CD4-positive, alpha-beta T cell treated with Interleukin-17A for 1 hour (primary cell): ENCODE data around the gene TRDN.
"Not testable (repeated sequence)": the region's sequence is repeated elsewhere in the genome, so short reads cannot be mapped to it uniquely, and the experiment has no call there.

Experiments used
- DNase-seq: peaks from one replicate; pipeline ENCODE4 v3.0.0-alpha.2; 2020

Gene TRDN

GRCh38 chr6:123233336-123233735 is 403.4 kb downstream of the TRDN start:
- no peak for DNase-seq

- DNase-seq = not testable (repeated sequence)
These were observed 409.0 kb downstream of the TRDN start for GRCh38 chr6:123227789-123228188.

GRCh38 chr6:123226398-123226797 is 410.4 kb downstream of the TRDN start:
- DNase-seq = no peak

GRCh38 chr6:123224077-123224476 is 412.7 kb downstream of the TRDN start:
- DNase-seq = no peak

GRCh38 chr6:123223461-123223860 is 413.3 kb downstream of the TRDN start:
- no peak for DNase-seq

GRCh38 chr6:123215211-123215610 is 421.5 kb downstream of the TRDN start:
- no peak for DNase-seq

- DNase-seq = no peak
These were observed 422.3 kb downstream of the TRDN start for GRCh38 chr6:123214433-123214832.

- no peak for DNase-seq
These were observed 422.8 kb downstream of the TRDN start for GRCh38 chr6:123213921-123214320.

GRCh38 chr6:123211777-123212545 is 424.8 kb downstream of the TRDN start:
- DNase-seq = no peak

GRCh38 chr6:123210645-123211044 is 426.1 kb downstream of the TRDN start:
- no peak for DNase-seq

GRCh38 chr6:123207967-123208510 is 428.7 kb downstream of the TRDN start:
- no peak for DNase-seq

GRCh38 chr6:123203928-123204327 is 432.8 kb downstream of the TRDN start:
- no peak for DNase-seq

GRCh38 chr6:123201869-123202372 is 434.8 kb downstream of the TRDN start:
- DNase-seq = no peak

GRCh38 chr6:123193298-123193697 is 443.5 kb downstream of the TRDN start:
- no peak for DNase-seq

- no peak for DNase-seq
These were observed 446.9 kb downstream of the TRDN start for GRCh38 chr6:123189816-123190215.

GRCh38 chr6:123182998-123183397 is 453.8 kb downstream of the TRDN start:
- DNase-seq = no peak

- DNase-seq = no peak
These were observed 460.0 kb downstream of the TRDN start for GRCh38 chr6:123176706-123177105.

- DNase-seq = no peak
These were observed 465.2 kb downstream of the TRDN start for GRCh38 chr6:123171341-123172115.

- no peak for DNase-seq
These were observed 467.0 kb downstream of the TRDN start for GRCh38 chr6:123169774-123170095.

GRCh38 chr6:123168892-123169773 is 467.6 kb downstream of the TRDN start:
- no peak for DNase-seq

GRCh38 chr6:123168466-123168865 is 468.3 kb downstream of the TRDN start:
- no peak for DNase-seq
